ENCODE measurements around the gene FBLN5. TPM values are rescaled to one million over a fixed set of nuclear protein-coding genes. Genes with fewer than 3 reads are reported as not detected.

FBLN5 gene
- total RNA-seq, 1 experiment from 2014 or later = 1.0 TPM

DNA sequence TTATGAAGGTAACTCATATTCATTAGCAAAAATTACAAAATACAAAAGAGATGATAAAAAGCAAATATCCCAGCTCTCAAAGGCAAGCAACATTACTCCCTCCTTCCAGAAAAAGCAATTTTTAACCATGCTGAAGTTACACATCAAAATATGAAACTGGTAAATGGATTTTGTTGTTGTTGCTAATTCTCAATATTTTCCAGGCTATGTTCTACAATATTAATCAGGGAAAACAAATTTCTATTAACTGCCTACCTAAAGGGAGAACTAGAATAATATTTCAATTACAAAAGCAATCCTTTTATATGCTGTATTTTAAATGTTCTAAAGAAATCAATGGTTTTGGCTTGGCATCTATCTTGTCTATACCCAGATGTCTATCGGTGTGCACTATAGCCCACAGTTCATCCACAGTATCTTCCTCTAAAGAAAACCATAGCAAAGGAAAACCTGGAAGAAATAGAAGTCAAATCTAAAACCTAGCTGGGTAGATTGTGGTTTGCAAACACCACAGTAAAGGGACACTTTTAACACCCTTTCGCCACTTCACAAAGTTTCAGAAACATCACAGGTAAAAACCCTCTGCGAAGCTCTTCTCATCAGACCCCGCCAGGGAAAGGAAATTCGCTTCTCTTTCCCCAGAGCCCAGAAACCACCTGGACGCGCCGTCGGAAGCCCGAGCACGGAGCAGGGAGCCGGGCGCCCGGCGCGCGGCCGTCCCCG is 112.1 kb downstream of the FBLN5 start:
- H3K27ac ChIP-seq (ENCODE audit: insufficient read length, low read depth, low read length) = no peak overlapping the region
- H2BK15ac ChIP-seq (ENCODE audit: low read depth, low read length) = no peak overlapping the region; the same call in 1 of the 2 replicates
- H4K91ac ChIP-seq (ENCODE audit: insufficient read length, low read depth, low read length) = no peak overlapping the region
- H3K23ac ChIP-seq (ENCODE audit: insufficient read length, low read depth, low read length) = no peak overlapping the region
- no peak overlapping the region for H3T11ph ChIP-seq (ENCODE audit: low read length)
- H2BK120ac ChIP-seq (ENCODE audit: low read depth, low read length, poor library complexity, severe bottlenecking) = peak overlapping the region; percentile 25
- no peaks in the 10 kb centered on the region for H4K20me1 ChIP-seq (ENCODE audit: control insufficient read depth, insufficient read depth, insufficient read length)
- no CpG with 5 or more reads among the region's 19 CpGs for WGBS (ENCODE audit: extremely low coverage, insufficient read length, low lambda C conversion rate)
- no peak overlapping the region for H3K18ac ChIP-seq (ENCODE audit: insufficient read length, low read depth, low read length)
- H3K79me2 ChIP-seq (ENCODE audit: insufficient read depth, low read length) = no peaks in the 10 kb centered on the region; the same call in 1 of the 2 replicates
- H2BK20ac ChIP-seq (ENCODE audit: low read depth, low read length, poor library complexity, severe bottlenecking) = no peak overlapping the region
- no peaks in the 10 kb centered on the region for H3K36me3 Mint-ChIP-seq (ENCODE audit: insufficient read depth in 1 of 3, low read depth in 3 of 3)
- H3K27me3 ChIP-seq (ENCODE audit: insufficient read depth, low read length) = no peaks in the 10 kb centered on the region
- no peak overlapping the region for H2AK5ac ChIP-seq (ENCODE audit: insufficient read length, low read length)
- TF ChIP-seq, protein P1, sequence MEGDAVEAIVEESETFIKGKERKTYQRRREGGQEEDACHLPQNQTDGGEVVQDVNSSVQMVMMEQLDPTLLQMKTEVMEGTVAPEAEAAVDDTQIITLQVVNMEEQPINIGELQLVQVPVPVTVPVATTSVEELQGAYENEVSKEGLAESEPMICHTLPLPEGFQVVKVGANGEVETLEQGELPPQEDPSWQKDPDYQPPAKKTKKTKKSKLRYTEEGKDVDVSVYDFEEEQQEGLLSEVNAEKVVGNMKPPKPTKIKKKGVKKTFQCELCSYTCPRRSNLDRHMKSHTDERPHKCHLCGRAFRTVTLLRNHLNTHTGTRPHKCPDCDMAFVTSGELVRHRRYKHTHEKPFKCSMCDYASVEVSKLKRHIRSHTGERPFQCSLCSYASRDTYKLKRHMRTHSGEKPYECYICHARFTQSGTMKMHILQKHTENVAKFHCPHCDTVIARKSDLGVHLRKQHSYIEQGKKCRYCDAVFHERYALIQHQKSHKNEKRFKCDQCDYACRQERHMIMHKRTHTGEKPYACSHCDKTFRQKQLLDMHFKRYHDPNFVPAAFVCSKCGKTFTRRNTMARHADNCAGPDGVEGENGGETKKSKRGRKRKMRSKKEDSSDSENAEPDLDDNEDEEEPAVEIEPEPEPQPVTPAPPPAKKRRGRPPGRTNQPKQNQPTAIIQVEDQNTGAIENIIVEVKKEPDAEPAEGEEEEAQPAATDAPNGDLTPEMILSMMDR (conservative IDR thresholded peaks at IDR 0.05) = no peak
- H2BK5ac ChIP-seq (ENCODE audit: insufficient read length, low read length) = no peak overlapping the region
- no peak overlapping the region for H3K27ac Mint-ChIP-seq
- H3K23me2 ChIP-seq (ENCODE audit: insufficient read length, low read depth, low read length, poor library complexity, severe bottlenecking) = peaks cover 3% of the 10 kb centered on the region
- no peaks in the 10 kb centered on the region for H3K9me3 Mint-ChIP-seq
- no peak overlapping the region for H2BK12ac ChIP-seq (ENCODE audit: insufficient read length, low read depth, low read length)
- H3K14ac ChIP-seq (ENCODE audit: insufficient read depth, low read length) = no peak overlapping the region
- peak overlapping the region; percentile 13 for H3K9ac ChIP-seq (ENCODE audit: extremely low read depth, insufficient read length, low read length)
- peak overlapping the region; percentile 80 to 88 for H3K4me3 Mint-ChIP-seq
- no peak overlapping the region for H4K5ac ChIP-seq (ENCODE audit: insufficient read length, low read depth, low read length)
- H3K4me1 Mint-ChIP-seq = peaks cover 33 to 41% of the 10 kb centered on the region in 2 experiments
- H3K56ac ChIP-seq (ENCODE audit: insufficient read length, low read depth, low read length) = no peak overlapping the region
- H3K4ac ChIP-seq (ENCODE audit: low read depth, low read length) = no peak overlapping the region
- H3K9me3 ChIP-seq (ENCODE audit: control insufficient read depth, low read depth, low read length) = no peaks in the 10 kb centered on the region
- H3K79me1 ChIP-seq (ENCODE audit: insufficient read depth, low read depth, low read length, poor library complexity, severe bottlenecking) = no peaks in the 10 kb centered on the region
- no peak overlapping the region for H4K8ac ChIP-seq (replicated peaks; ENCODE audit: insufficient read length, low read depth, low read length)
- H2AFZ ChIP-seq (ENCODE audit: low read length) = no peak overlapping the region
- no peak for DNase-seq
- peaks cover 2% of the 10 kb centered on the region; the same call in 1 of the 2 replicates for H3K4me1 ChIP-seq (ENCODE audit: insufficient read depth, low read length)
- H3K4me2 ChIP-seq (ENCODE audit: insufficient read depth, insufficient read length, low read length) = peak overlapping the region; percentile 84
- H3K27me3 Mint-ChIP-seq (ENCODE audit: low read depth) = peaks cover 6% of the 10 kb centered on the region; the same call in 1 of the 2 replicates

All from H9 (cell line).